ENCODE measurements around the gene COL8A2.

COL8A2 gene

GRCh38 chr1:36067871-36068270 is 57.2 kb downstream of the COL8A2 start:
- Histone ChIP-seq H3K4me1 (ENCODE audit: control insufficient read depth in 1 of 2, insufficient read depth in 2 of 2, low read length in 2 of 2) (peaks cover 1 to 3% of the 10 kb centered on the region in 2 experiments), H3K27ac (ENCODE audit: low read depth, low read length) (no peak overlapping the region), H3K4me3 (ENCODE audit: low read depth, low read length) (no peak overlapping the region), H4K91ac (ENCODE audit: low read depth, low read length) (no peak overlapping the region), H2BK12ac (ENCODE audit: low read length) (no peak overlapping the region), H3K4me2 (ENCODE audit: low read length) (no peak overlapping the region), H4K12ac (ENCODE audit: low read depth, low read length) (no peak overlapping the region), H3K79me2 (ENCODE audit: control insufficient read depth, insufficient read depth, low read length, poor library complexity) (no peaks in the 10 kb centered on the region), H2AFZ (ENCODE audit: insufficient read depth, low read length, poor library complexity) (no peak overlapping the region), H2BK120ac (ENCODE audit: insufficient read depth, low read length, poor library complexity) (no peak overlapping the region), H3K79me1 (ENCODE audit: low read length) (no peaks in the 10 kb centered on the region), H3K14ac (ENCODE audit: low read length) (no peak overlapping the region), H3K18ac (ENCODE audit: low read length) (no peak overlapping the region), H3K23ac (ENCODE audit: low read length) (no peak overlapping the region), H4K8ac (ENCODE audit: low read depth, low read length) (no peak overlapping the region), H3K9ac (ENCODE audit: low read length) (no peak overlapping the region), H3K9me3 (ENCODE audit: insufficient read depth, low read depth, low read length) (no peaks in the 10 kb centered on the region), H3K27me3 (ENCODE audit: insufficient read depth, low read length) (no peaks in the 10 kb centered on the region), H3K36me3 (ENCODE audit: control insufficient read depth in 1 of 2, insufficient read depth in 2 of 2, low read length in 2 of 2) (peaks cover 0 to 3% of the 10 kb centered on the region in 2 experiments), H3K4ac (ENCODE audit: low read depth, low read length) (no peak overlapping the region), H2AK5ac (ENCODE audit: low read length) (no peak overlapping the region), H2BK5ac (ENCODE audit: low read depth, low read length, poor library complexity) (no peak overlapping the region)
- no peak for DNase-seq

DNA sequence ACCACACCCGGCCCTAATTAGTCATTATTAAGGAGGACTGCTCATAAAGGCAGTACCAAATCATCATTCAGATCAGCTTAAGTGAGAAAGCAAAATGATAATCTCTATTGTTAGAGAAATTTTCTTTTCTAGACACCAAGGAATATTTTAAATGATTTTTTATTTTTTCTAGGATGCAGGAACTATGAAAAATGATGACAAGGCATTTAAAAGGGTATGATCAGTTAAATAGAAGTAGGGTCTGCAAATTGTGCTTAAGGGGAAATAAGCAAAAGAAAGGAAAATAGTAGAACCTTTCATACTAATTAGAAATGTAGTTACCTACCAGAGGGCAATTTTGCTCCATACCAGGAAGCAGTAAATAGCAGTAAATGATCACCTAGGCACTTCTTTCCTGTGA is 62.7 kb downstream of the COL8A2 start:
- no CpG with 5 or more reads among the region's 1 CpG for WGBS (ENCODE audit: extremely low coverage, insufficient coverage, insufficient read length)
- no peak overlapping the region for H4K8ac ChIP-seq (ENCODE audit: low read depth, low read length)
- H4K12ac ChIP-seq (ENCODE audit: low read depth, low read length): no peak overlapping the region
- H2BK5ac ChIP-seq (ENCODE audit: low read depth, low read length, poor library complexity): no peak overlapping the region
- H3K79me2 ChIP-seq (ENCODE audit: control insufficient read depth, insufficient read depth, low read length, poor library complexity): no peaks in the 10 kb centered on the region
- no peak overlapping the region for H2AK5ac ChIP-seq (ENCODE audit: low read length)
- no peak overlapping the region for H2BK12ac ChIP-seq (ENCODE audit: low read length)
- H3K36me3 ChIP-seq (ENCODE audit: control insufficient read depth in 1 of 2, insufficient read depth in 2 of 2, low read length in 2 of 2): peaks cover 0 to 3% of the 10 kb centered on the region in 2 experiments
- no peaks in the 10 kb centered on the region for H3K9me3 ChIP-seq (ENCODE audit: insufficient read depth, low read depth, low read length)
- H3K23ac ChIP-seq (ENCODE audit: low read length): no peak overlapping the region
- no peak overlapping the region for H3K4me2 ChIP-seq (ENCODE audit: low read length)
- H3K4ac ChIP-seq (ENCODE audit: low read depth, low read length): no peak overlapping the region
- no peak overlapping the region for H2BK120ac ChIP-seq (ENCODE audit: insufficient read depth, low read length, poor library complexity)
- H2AFZ ChIP-seq (ENCODE audit: insufficient read depth, low read length, poor library complexity): no peak overlapping the region
- no peak overlapping the region for H3K27ac ChIP-seq (ENCODE audit: low read depth, low read length)
- no peak overlapping the region for H3K9ac ChIP-seq (ENCODE audit: low read length)
- no peak overlapping the region for H3K4me3 ChIP-seq (ENCODE audit: low read depth, low read length)
- no peak overlapping the region for H3K18ac ChIP-seq (ENCODE audit: low read length)
- no peak overlapping the region for H3K14ac ChIP-seq (ENCODE audit: low read length)
- DNase-seq: no peak
- H3K79me1 ChIP-seq (ENCODE audit: low read length): no peaks in the 10 kb centered on the region
- H3K4me1 ChIP-seq (ENCODE audit: control insufficient read depth in 1 of 2, insufficient read depth in 2 of 2, low read length in 2 of 2): no peaks in the 10 kb centered on the region
- H4K91ac ChIP-seq (ENCODE audit: low read depth, low read length): no peak overlapping the region
- no peaks in the 10 kb centered on the region for H3K27me3 ChIP-seq (ENCODE audit: insufficient read depth, low read length)

DNA sequence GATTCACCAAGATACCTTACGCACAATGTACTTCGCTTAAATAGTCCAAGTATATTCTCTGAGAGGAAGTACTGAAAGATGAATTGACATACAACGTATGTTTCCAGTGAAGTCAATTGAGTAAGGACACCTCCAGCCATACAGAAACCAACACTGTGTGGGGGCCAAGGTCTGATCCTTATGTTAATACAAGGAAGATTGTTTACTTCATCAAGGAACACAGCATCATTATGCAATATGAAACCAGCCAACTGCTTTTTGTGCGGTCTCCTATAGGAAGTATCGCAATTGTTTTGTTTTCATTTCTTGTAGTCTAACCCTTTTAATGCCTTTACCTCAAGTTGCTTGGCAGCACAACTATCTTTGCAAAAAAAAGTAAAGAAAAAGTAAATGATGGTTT is 69.3 kb downstream of the COL8A2 start:
- Histone ChIP-seq H3K79me2 (ENCODE audit: control insufficient read depth, insufficient read depth, low read length, poor library complexity) (no peaks in the 10 kb centered on the region), H3K18ac (ENCODE audit: low read length) (no peak overlapping the region), H3K4me2 (ENCODE audit: low read length) (no peak overlapping the region), H4K12ac (ENCODE audit: low read depth, low read length) (no peak overlapping the region), H3K27ac (ENCODE audit: low read depth, low read length) (no peak overlapping the region), H3K23ac (ENCODE audit: low read length) (no peak overlapping the region), H3K4ac (ENCODE audit: low read depth, low read length) (no peak overlapping the region), H3K9ac (ENCODE audit: low read length) (no peak overlapping the region), H2BK12ac (ENCODE audit: low read length) (no peak overlapping the region), H3K4me3 (ENCODE audit: low read depth, low read length) (no peak overlapping the region), H2AK5ac (ENCODE audit: low read length) (no peak overlapping the region), H3K36me3 (ENCODE audit: control insufficient read depth in 1 of 2, insufficient read depth in 2 of 2, low read length in 2 of 2) (peaks cover 3 to 4% of the 10 kb centered on the region in 2 experiments), H4K91ac (ENCODE audit: low read depth, low read length) (no peak overlapping the region), H3K9me3 (ENCODE audit: insufficient read depth, low read depth, low read length) (no peaks in the 10 kb centered on the region), H3K4me1 (ENCODE audit: control insufficient read depth in 1 of 2, insufficient read depth in 2 of 2, low read length in 2 of 2) (no peaks in the 10 kb centered on the region), H2AFZ (ENCODE audit: insufficient read depth, low read length, poor library complexity) (no peak overlapping the region), H3K79me1 (ENCODE audit: low read length) (no peaks in the 10 kb centered on the region), H3K14ac (ENCODE audit: low read length) (no peak overlapping the region), H3K27me3 (ENCODE audit: insufficient read depth, low read length) (no peaks in the 10 kb centered on the region), H4K8ac (ENCODE audit: low read depth, low read length) (no peak overlapping the region), H2BK120ac (ENCODE audit: insufficient read depth, low read length, poor library complexity) (no peak overlapping the region), H2BK5ac (ENCODE audit: low read depth, low read length, poor library complexity) (no peak overlapping the region)
- DNase-seq: no peak
- no CpG with 5 or more reads among the region's 5 CpGs for WGBS (ENCODE audit: extremely low coverage, insufficient coverage, insufficient read length)

- no peak overlapping the region for H4K8ac ChIP-seq (ENCODE audit: low read depth, low read length)
- no peak overlapping the region for H2AK5ac ChIP-seq (ENCODE audit: low read length)
- H3K79me2 ChIP-seq (ENCODE audit: control insufficient read depth, insufficient read depth, low read length, poor library complexity): no peaks in the 10 kb centered on the region
- no peaks in the 10 kb centered on the region for H3K27me3 ChIP-seq (ENCODE audit: insufficient read depth, low read length)
- H2BK120ac ChIP-seq (ENCODE audit: insufficient read depth, low read length, poor library complexity): no peak overlapping the region
- H2AFZ ChIP-seq (ENCODE audit: insufficient read depth, low read length, poor library complexity): no peak overlapping the region
- peaks cover 3 to 5% of the 10 kb centered on the region in 2 experiments for H3K36me3 ChIP-seq (ENCODE audit: control insufficient read depth in 1 of 2, insufficient read depth in 2 of 2, low read length in 2 of 2)
- H3K9me3 ChIP-seq (ENCODE audit: insufficient read depth, low read depth, low read length): no peaks in the 10 kb centered on the region
- H4K91ac ChIP-seq (ENCODE audit: low read depth, low read length): no peak overlapping the region
- H3K79me1 ChIP-seq (ENCODE audit: low read length): no peaks in the 10 kb centered on the region
- no peak overlapping the region for H3K14ac ChIP-seq (ENCODE audit: low read length)
- no peak overlapping the region for H2BK5ac ChIP-seq (ENCODE audit: low read depth, low read length, poor library complexity)
- no peak overlapping the region for H3K27ac ChIP-seq (ENCODE audit: low read depth, low read length)
- DNase-seq: no peak
- no peak overlapping the region for H3K18ac ChIP-seq (ENCODE audit: low read length)
- H3K4me1 ChIP-seq (ENCODE audit: control insufficient read depth in 1 of 2, insufficient read depth in 2 of 2, low read length in 2 of 2): no peaks in the 10 kb centered on the region
- H3K4me2 ChIP-seq (ENCODE audit: low read length): no peak overlapping the region
- no peak overlapping the region for H3K4me3 ChIP-seq (ENCODE audit: low read depth, low read length)
- no peak overlapping the region for H4K12ac ChIP-seq (ENCODE audit: low read depth, low read length)
- no peak overlapping the region for H3K9ac ChIP-seq (ENCODE audit: low read length)
- H3K23ac ChIP-seq (ENCODE audit: low read length): no peak overlapping the region
- H3K4ac ChIP-seq (ENCODE audit: low read depth, low read length): no peak overlapping the region
- H2BK12ac ChIP-seq (ENCODE audit: low read length): no peak overlapping the region
Measured at GRCh38 chr1:36053978-36054377, 71.0 kb downstream of the COL8A2 start.

GRCh38 chr1:36051821-36052220 is 73.2 kb downstream of the COL8A2 start:
- Histone ChIP-seq H3K79me1 (ENCODE audit: low read length) (no peaks in the 10 kb centered on the region), H2AFZ (ENCODE audit: insufficient read depth, low read length, poor library complexity) (no peak overlapping the region), H3K36me3 (ENCODE audit: control insufficient read depth in 1 of 2, insufficient read depth in 2 of 2, low read length in 2 of 2) (peaks cover 10 to 14% of the 10 kb centered on the region in 2 experiments), H3K27me3 (ENCODE audit: insufficient read depth, low read length) (no peaks in the 10 kb centered on the region), H4K91ac (ENCODE audit: low read depth, low read length) (no peak overlapping the region), H3K18ac (ENCODE audit: low read length) (no peak overlapping the region), H2BK120ac (ENCODE audit: insufficient read depth, low read length, poor library complexity) (no peak overlapping the region), H2AK5ac (ENCODE audit: low read length) (no peak overlapping the region), H4K8ac (ENCODE audit: low read depth, low read length) (no peak overlapping the region), H3K79me2 (ENCODE audit: control insufficient read depth, insufficient read depth, low read length, poor library complexity) (no peaks in the 10 kb centered on the region), H3K9ac (ENCODE audit: low read length) (no peak overlapping the region), H3K4me1 (ENCODE audit: control insufficient read depth in 1 of 2, insufficient read depth in 2 of 2, low read length in 2 of 2) (no peaks in the 10 kb centered on the region), H3K4me2 (ENCODE audit: low read length) (no peak overlapping the region), H3K4me3 (ENCODE audit: low read depth, low read length) (no peak overlapping the region), H3K27ac (ENCODE audit: low read depth, low read length) (no peak overlapping the region), H2BK12ac (ENCODE audit: low read length) (no peak overlapping the region), H3K14ac (ENCODE audit: low read length) (no peak overlapping the region), H2BK5ac (ENCODE audit: low read depth, low read length, poor library complexity) (no peak overlapping the region), H3K9me3 (ENCODE audit: insufficient read depth, low read depth, low read length) (no peaks in the 10 kb centered on the region), H3K4ac (ENCODE audit: low read depth, low read length) (no peak overlapping the region), H3K23ac (ENCODE audit: low read length) (no peak overlapping the region), H4K12ac (ENCODE audit: low read depth, low read length) (no peak overlapping the region)
- DNase-seq: no peak
